ENCODE measurements around the gene ANKRD12. TPM values are rescaled to one million over a fixed set of nuclear protein-coding genes. Genes with fewer than 3 reads are reported as not detected.

Gene ANKRD12
- polyA plus RNA-seq, 1 experiment, result 10.4 TPM

- POLR2A ChIA-PET, result interaction anchor here (0.5 to 2.0 kb wide), 14 partner anchors 10 to 598 kb away, joined by 3 to 14 read pairs (median 4); no protein-coding TSS in a partner anchor
- peak; percentile 32; the same call in 1 of the 2 replicates for TF ChIP-seq CTCF (IDR thresholded peaks at IDR 0.05; ENCODE audit: low read depth, low read length)
- DNase-seq (ENCODE audit: low read depth, low spot score), result peak; percentile 91
- CTCF ChIA-PET, result interaction anchor here (0.5 to 1.6 kb wide), 9 partner anchors 11 to 178 kb away, joined by 3 to 7 read pairs (median 4); no protein-coding TSS in a partner anchor
- Histone ChIP-seq H3K27me3 (ENCODE audit: control insufficient read depth, insufficient read depth, low read length) (no peaks in the 10 kb centered on the region), H3K27ac (ENCODE audit: low read depth, low read length) (peak within 1 kb of the TSS; percentile 83), H3K9me3 (ENCODE audit: control insufficient read depth, insufficient read depth, low read length) (peaks cover 4% of the 10 kb centered on the region; the same call in 1 of the 2 replicates), H3K4me3 (ENCODE audit: low read depth, low read length) (peak within 1 kb of the TSS; percentile 68)
Observed at GRCh38 chr18:9334329-9334972, 197.9 kb downstream of the ANKRD12 start, which contains the start of gene TWSG1. Gene TWSG1, plus strand, starts transcription at chr18:9334773. Its CDS starts 2,457 bp downstream, at chr18:9337230.

- ChIA-PET CTCF (interaction anchor here (0.5 to 1.6 kb wide), 5 partner anchors 12 to 106 kb away, joined by 3 to 7 read pairs (median 5); no protein-coding TSS in a partner anchor), POLR2A (interaction anchor here (0.6 to 2.0 kb wide), 8 partner anchors 14 to 234 kb away, joined by 3 to 14 read pairs (median 5); no protein-coding TSS in a partner anchor)
- no peak for TF ChIP-seq CTCF (IDR thresholded peaks at IDR 0.05; ENCODE audit: low read depth, low read length)
- H3K27me3 ChIP-seq (ENCODE audit: control insufficient read depth, insufficient read depth, low read length), result no peaks in the 10 kb centered on the region
- peak overlapping the region; percentile 66 for H3K4me3 ChIP-seq (ENCODE audit: low read depth, low read length)
- peaks cover 4% of the 10 kb centered on the region; the same call in 1 of the 2 replicates for H3K9me3 ChIP-seq (ENCODE audit: control insufficient read depth, insufficient read depth, low read length)
- no peak for DNase-seq (ENCODE audit: low read depth, low spot score)
- no peak overlapping the region for H3K27ac ChIP-seq (ENCODE audit: low read depth, low read length)
Observed at GRCh38 chr18:9334973-9335696, 198.6 kb downstream of the ANKRD12 start.

Small RNA genes lying within 50 kb of the gene (small RNA-seq; reads per million reads assigned to genes)
- gene RF00019 (ENCODE audit: insufficient read length, low read depth), result not detected

Other genes starting within 250 kb of the ANKRD12 start
- gene NDUFV2, start 34.1 kb upstream of the ANKRD12 start, polyA plus RNA-seq (2011; rRNA removed), result 163 and 207 TPM in 2 replicates
- gene TWSG1, start 198.0 kb downstream of the ANKRD12 start, polyA plus RNA-seq (2011; rRNA removed), result 301 and 328 TPM in 2 replicates